NCI-H1436 treated with DMSO at 0.1 percent for 48 hours (cell line): Measurements from ENCODE around the gene CYBA.
A peak's percentile ranks its signal among the peaks of the same experiment; 100 is the strongest.

Source experiments
- DNase-seq: peaks from one replicate; lab custom pipeline; 2025; lab: John Stamatoyannopoulos, UW

CYBA gene

GRCh38 chr16:88631384-88631783 lies 19.5 kb downstream of the CYBA start:
- DNase-seq = no peak

DNA sequence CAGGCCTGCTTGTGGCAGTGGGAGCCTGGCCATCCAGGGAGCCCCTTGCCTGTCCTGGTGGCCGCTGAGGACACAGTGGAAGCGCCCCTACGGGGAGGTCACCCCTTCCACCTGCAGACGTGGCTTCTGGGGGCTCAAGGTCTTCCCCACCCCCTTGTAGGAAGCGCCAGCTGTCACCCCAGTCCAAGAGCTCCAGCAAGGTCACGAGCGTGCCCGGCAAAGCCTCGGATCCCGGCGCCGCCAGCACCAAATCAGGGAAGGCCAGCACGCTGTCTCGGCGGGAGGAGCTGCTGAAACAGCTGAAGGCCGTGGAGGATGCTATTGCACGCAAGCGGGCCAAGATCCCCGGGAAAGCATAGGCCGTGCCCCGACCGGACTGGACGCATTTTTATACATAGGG lies 19.9 kb downstream of the CYBA start:
- no peak for DNase-seq

DNA sequence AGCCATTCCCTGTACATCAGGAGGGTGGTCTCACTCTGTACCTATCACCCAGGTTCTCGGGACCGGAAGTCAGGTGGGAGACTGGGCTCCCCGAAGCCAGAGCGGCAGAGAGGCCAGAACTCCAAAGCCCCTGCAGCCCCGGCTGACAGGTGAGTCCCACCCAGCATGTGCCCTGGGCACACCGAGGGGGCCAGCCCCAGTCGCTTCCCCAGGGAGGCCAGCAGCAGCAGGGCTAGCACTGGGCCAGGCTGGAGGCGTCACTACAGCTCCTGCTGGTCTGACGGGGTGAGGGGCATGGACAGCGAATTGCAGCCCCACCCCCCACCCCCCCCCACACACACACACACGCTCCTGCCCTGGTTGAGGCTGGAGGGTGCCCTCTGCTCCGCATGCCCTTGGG lies 20.4 kb downstream of the CYBA start:
- no peak for DNase-seq

GRCh38 chr16:88629835-88630234 lies 21.0 kb downstream of the CYBA start:
- no peak for DNase-seq

DNA sequence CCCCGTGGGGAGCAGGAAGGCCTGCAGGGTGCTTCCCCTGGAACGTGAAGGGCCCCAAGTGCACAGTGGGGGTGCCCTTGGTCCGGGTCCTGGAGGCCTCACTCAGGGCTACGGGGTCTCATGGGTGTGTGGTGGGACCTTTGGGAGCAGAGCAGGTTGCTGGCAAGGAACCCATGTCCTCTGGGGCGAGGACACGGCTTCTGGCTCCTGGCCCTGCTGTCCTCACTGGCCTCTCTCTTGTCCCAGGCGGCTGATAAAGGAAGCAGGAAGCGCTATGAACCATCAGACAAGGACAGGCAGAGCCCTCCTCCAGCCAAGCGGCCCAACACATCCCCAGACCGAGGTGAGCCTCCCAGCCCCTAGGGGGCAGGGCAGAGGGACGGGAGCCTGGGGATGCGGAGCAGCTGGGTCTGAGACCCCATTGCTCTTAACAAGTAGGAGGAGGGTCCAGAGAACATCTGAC lies 22.3 kb downstream of the CYBA start:
- no peak for DNase-seq

- DNase-seq = no peak
These were observed 23.1 kb downstream of the CYBA start for GRCh38 chr16:88627531-88628411.

GRCh38 chr16:88626646-88627045 lies 24.2 kb downstream of the CYBA start:
- DNase-seq = no peak

DNA sequence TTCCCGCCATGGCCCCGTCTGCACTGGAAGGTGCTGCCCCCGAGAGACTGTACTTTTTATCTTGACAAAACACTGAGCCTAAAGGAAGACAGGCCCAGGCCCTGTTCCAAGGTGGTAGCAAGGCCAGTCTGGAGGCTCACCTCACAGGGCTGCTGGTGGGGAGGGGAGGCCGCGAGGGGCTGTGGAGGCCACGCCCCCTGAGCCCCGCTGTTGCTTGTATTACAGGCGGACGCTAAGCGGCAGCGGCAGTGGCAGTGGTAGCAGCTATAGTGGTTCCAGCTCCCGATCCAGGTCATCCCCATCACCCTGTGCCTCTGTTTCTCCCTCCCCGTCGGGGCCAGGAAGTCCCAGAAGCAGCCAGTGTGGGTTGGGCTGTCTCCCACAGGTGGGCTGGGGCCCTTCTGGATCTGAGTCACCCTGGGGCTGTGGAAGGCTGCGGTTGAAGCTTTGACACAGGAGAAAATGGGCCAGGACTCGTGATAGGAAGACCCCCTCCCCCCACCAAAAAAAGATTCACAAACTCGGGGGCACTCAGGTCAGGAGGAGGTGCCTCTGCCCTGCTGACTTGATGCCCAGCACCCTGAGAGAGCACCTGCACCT lies 25.8 kb downstream of the CYBA start:
- DNase-seq = no peak

- no peak for DNase-seq
These were observed 26.4 kb downstream of the CYBA start for GRCh38 chr16:88624481-88624880.

- no peak for DNase-seq
These were observed 27.0 kb downstream of the CYBA start for GRCh38 chr16:88623858-88624257.

- no peak for DNase-seq
These were observed 28.0 kb downstream of the CYBA start for GRCh38 chr16:88622866-88623265.

DNA sequence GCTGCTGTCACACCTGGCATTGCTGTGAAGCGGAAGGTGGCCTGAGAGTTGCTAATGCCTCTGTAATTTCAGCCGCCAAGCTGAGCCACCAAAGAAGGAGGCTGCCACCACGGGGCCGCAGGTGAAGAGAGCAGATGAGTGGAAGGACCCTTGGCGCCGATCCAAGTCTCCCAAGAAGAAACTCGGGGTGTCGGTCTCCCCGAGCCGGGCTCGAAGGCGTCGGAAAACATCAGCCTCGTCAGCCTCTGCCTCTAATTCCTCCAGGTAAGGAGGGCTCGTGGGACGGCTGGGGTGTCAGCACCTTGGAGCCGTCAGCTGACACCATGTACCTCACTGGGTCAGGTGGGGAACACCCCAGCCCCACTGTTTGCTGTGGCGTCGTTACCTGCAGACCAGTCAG lies 28.7 kb downstream of the CYBA start:
- DNase-seq = no peak

GRCh38 chr16:88619859-88620815 lies 30.7 kb downstream of the CYBA start:
- DNase-seq = no peak

DNA sequence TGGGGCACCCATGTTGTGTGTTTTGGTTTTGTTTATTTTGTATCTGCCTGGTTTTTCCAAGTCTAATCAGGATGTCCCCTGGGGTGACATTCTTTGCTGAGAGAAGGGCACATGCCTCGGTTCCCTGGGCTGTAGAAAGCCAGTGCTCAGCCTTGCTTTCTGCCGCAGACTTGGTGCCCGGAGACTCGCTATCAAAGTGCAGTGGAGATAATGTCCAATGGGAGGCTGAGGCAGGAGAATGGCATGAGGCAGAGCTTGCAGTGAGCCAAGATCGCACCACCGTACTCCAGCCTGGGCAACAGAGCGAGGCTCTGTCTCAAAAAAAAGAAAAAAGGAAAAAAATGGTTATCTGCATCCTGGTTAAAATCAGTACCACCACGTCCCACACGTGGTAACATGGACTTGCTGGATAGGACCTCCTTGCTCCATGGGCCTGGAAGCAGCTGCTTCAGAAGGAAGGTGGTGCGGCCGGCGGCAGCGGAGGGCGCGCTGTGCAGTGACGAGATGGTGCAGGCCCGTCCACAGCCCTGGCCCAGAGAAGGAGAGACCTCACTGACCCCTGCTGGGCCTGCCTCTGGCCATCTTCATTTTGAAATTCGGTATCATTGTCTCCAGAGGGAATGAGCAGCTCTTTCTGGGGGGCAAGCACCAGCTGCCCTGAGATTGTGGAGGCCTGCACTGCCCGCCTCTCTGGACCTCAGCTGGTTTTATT lies 31.7 kb downstream of the CYBA start:
- no peak for DNase-seq

GRCh38 chr16:88618182-88618955 lies 32.5 kb downstream of the CYBA start:
- no peak for DNase-seq

DNA sequence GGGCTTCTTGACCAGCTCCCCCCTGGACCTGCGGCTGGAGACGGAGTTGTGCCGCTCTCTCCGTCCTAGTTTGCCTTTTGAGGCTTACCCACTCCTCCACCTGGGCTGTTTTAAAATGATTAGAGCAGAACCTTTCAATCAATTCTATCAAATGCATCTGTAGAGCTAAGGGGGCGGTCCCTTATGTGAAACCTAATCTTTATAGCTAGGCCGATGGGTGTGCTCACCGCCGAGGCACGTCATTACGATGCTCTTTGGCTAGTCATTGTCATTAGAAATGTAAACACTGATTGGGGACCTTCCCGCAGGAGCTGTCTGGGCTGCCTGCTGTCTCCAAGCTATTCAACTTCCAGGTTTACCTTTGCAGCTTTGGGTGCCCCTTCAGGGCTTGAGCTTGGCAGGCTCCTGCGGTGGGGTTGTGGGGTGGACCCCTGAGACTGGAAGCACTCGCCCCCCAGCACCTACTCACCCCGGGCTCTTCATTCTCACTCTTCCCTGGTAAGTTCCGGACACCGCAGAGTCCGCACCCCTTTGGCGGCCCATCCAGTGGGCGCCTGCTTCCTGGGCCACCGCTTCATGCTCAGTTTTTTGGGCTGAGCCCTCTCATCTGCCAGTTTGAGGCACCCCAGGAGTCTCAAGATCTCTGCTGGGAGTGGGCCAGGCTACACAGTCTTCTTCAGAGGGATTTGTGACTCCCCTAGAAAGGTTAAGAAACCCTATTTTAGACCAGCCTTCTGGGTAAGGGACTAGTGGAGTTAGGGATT lies 33.4 kb downstream of the CYBA start:
- DNase-seq = peak; percentile 60

DNA sequence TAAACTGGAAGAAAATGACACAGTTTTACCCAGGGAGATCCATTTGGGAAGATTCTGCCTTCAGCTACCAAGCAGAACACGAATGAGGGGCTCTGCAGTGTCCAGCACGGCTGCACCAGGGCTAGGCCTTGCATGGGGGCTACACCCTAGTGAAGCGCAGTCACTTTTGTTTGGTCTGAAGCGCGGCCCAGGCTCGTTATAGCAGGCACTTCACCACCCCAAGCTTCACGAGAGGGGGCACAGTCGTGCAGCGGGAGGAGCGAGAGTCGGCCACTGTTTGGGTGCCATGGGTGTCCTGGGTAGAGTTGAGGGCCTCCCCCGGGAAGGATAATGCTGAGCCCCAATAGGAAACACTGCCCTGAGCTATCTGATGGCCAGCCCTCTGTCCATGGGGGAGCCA lies 34.1 kb downstream of the CYBA start:
- DNase-seq = no peak

- no peak for DNase-seq
These were observed 34.5 kb downstream of the CYBA start for GRCh38 chr16:88616320-88616719.

- DNase-seq = no peak
These were observed 35.9 kb downstream of the CYBA start for GRCh38 chr16:88614818-88615580.
